Measurements from ENCODE around the gene SLC12A6.

DNA sequence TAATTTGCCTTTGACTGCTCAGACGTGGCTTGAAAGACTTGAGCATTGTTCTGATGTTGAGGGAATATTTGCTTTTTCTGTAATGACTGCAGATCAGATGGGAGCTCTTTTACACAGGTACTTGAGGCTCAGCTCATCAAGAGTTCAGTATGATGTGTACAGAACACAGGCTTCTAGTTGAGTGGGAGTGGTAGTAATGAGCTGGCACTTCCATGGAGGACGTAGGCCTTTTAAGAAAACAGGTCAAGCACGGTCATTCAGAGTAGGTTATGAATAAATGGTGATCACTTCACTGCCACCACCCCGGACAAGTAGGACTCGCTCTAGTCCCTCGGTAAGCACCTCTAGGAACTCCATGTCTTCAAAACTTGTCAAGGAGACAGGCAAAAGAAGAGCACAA lies 104.0 kb downstream of the SLC12A6 start:
- TF ChIP-seq SMC3 (IDR thresholded peaks at IDR 0.05) = no peak
- TF ChIP-seq, protein P1, sequence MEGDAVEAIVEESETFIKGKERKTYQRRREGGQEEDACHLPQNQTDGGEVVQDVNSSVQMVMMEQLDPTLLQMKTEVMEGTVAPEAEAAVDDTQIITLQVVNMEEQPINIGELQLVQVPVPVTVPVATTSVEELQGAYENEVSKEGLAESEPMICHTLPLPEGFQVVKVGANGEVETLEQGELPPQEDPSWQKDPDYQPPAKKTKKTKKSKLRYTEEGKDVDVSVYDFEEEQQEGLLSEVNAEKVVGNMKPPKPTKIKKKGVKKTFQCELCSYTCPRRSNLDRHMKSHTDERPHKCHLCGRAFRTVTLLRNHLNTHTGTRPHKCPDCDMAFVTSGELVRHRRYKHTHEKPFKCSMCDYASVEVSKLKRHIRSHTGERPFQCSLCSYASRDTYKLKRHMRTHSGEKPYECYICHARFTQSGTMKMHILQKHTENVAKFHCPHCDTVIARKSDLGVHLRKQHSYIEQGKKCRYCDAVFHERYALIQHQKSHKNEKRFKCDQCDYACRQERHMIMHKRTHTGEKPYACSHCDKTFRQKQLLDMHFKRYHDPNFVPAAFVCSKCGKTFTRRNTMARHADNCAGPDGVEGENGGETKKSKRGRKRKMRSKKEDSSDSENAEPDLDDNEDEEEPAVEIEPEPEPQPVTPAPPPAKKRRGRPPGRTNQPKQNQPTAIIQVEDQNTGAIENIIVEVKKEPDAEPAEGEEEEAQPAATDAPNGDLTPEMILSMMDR (IDR thresholded peaks at IDR 0.05) = no peak
- TF ChIP-seq POLR2A (IDR thresholded peaks at IDR 0.05; ENCODE audit: low read length) = no peak
- no peak for TF ChIP-seq CHD2 (IDR thresholded peaks at IDR 0.05; ENCODE audit: low read length, partially characterized antibody)
- no peak for TF ChIP-seq JUN (IDR thresholded peaks at IDR 0.05)
- TF ChIP-seq POLR2AphosphoS2 (conservative IDR thresholded peaks at IDR 0.05; ENCODE audit: low read length) = no peak
- no peak for TF ChIP-seq MAFK (IDR thresholded peaks at IDR 0.05; ENCODE audit: partially characterized antibody)
- no peak for TF ChIP-seq RAD21 (conservative IDR thresholded peaks at IDR 0.05 in 1 of 2, IDR thresholded peaks at IDR 0.05 in 1 of 2)
- no peak for TF ChIP-seq GATA3 (IDR thresholded peaks at IDR 0.05; ENCODE audit: borderline replicate concordance)
- no peak for TF ChIP-seq EP300 (IDR thresholded peaks at IDR 0.05)
- TF ChIP-seq RFX5 (IDR thresholded peaks at IDR 0.05) = no peak
- no peak for TF ChIP-seq MYC (IDR thresholded peaks at IDR 0.05; ENCODE audit: borderline replicate concordance, low read length)
- TF ChIP-seq, protein P2, sequence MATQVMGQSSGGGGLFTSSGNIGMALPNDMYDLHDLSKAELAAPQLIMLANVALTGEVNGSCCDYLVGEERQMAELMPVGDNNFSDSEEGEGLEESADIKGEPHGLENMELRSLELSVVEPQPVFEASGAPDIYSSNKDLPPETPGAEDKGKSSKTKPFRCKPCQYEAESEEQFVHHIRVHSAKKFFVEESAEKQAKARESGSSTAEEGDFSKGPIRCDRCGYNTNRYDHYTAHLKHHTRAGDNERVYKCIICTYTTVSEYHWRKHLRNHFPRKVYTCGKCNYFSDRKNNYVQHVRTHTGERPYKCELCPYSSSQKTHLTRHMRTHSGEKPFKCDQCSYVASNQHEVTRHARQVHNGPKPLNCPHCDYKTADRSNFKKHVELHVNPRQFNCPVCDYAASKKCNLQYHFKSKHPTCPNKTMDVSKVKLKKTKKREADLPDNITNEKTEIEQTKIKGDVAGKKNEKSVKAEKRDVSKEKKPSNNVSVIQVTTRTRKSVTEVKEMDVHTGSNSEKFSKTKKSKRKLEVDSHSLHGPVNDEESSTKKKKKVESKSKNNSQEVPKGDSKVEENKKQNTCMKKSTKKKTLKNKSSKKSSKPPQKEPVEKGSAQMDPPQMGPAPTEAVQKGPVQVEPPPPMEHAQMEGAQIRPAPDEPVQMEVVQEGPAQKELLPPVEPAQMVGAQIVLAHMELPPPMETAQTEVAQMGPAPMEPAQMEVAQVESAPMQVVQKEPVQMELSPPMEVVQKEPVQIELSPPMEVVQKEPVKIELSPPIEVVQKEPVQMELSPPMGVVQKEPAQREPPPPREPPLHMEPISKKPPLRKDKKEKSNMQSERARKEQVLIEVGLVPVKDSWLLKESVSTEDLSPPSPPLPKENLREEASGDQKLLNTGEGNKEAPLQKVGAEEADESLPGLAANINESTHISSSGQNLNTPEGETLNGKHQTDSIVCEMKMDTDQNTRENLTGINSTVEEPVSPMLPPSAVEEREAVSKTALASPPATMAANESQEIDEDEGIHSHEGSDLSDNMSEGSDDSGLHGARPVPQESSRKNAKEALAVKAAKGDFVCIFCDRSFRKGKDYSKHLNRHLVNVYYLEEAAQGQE (IDR thresholded peaks at IDR 0.05) = no peak
